Measurements from ENCODE around the gene SUCLG2.

GRCh38 chr3:67526246-67526645 lies 128.2 kb downstream of the SUCLG2 start:
- TF ChIP-seq CTCF (conservative IDR thresholded peaks at IDR 0.05) (no peak), EZH2 (IDR thresholded peaks at IDR 0.05; ENCODE audit: low read depth) (no peak)
